HG03139 (cell line): ENCODE measurements around the gene PPP2R3B.

Source experiments
- ATAC-seq: cut with Tn5 transposase; IDR thresholded peaks from one replicate; pipeline ENCODE4 v1.9.1; 2021; ENCODE audit not compliant: unreplicated experiment

The PPP2R3B gene

GRCh38 chrX:370963-371745 lies 15.6 kb downstream of the PPP2R3B start:
- ATAC-seq: no peak

- ATAC-seq: no peak
Measured at GRCh38 chrX:370244-370962, 16.3 kb downstream of the PPP2R3B start.

- no peak for ATAC-seq
Measured at GRCh38 chrX:369563-370101, 17.1 kb downstream of the PPP2R3B start.

- ATAC-seq: no peak
Measured at GRCh38 chrX:368811-369562, 17.7 kb downstream of the PPP2R3B start.

- no peak for ATAC-seq
Measured at GRCh38 chrX:367866-368265, 18.8 kb downstream of the PPP2R3B start.

GRCh38 chrX:367349-367748 lies 19.4 kb downstream of the PPP2R3B start:
- no peak for ATAC-seq

- ATAC-seq: no peak
Measured at GRCh38 chrX:363621-364375, 22.9 kb downstream of the PPP2R3B start.

- no peak for ATAC-seq
Measured at GRCh38 chrX:362937-363620, 23.6 kb downstream of the PPP2R3B start.

GRCh38 chrX:362351-362750 lies 24.4 kb downstream of the PPP2R3B start:
- no peak for ATAC-seq

GRCh38 chrX:361231-362145 lies 25.2 kb downstream of the PPP2R3B start:
- ATAC-seq: no peak

GRCh38 chrX:360496-361150 lies 26.1 kb downstream of the PPP2R3B start:
- no peak for ATAC-seq

GRCh38 chrX:358651-359143 lies 28.0 kb downstream of the PPP2R3B start:
- no peak for ATAC-seq

GRCh38 chrX:357693-358471 lies 28.8 kb downstream of the PPP2R3B start:
- no peak for ATAC-seq

- no peak for ATAC-seq
Measured at GRCh38 chrX:357035-357692, 29.5 kb downstream of the PPP2R3B start.

GRCh38 chrX:356385-357034 lies 30.2 kb downstream of the PPP2R3B start:
- ATAC-seq: no peak

- ATAC-seq: no peak
Measured at GRCh38 chrX:355329-356050, 31.2 kb downstream of the PPP2R3B start.
